ENCODE results near the gene UBE2E3.
"Not testable (repeated sequence)": the region's sequence is repeated elsewhere in the genome, so short reads cannot be mapped to it uniquely, and the experiment has no call there.

UBE2E3 gene

DNA sequence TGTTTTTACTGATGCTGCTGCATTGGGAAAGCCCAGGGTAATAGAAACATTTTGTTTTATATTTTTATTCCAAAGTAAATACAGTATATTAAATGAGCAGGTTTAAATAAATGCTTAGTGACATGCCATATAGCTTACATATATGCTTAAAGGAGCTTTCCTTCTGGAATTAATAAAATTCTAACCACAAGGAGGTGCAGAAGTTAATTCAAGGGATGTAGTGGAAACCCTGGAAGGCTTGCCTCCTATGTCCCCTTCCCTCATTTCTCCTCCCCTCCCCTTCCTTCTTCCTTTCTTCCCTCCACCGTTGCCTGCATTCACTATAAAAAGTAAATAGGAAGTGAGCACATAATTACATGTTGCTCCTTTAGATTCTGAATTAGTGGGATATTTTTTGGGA, 96.3 kb downstream of the UBE2E3 start:
- no peak for DNase-seq (ENCODE audit: low read depth)

DNA sequence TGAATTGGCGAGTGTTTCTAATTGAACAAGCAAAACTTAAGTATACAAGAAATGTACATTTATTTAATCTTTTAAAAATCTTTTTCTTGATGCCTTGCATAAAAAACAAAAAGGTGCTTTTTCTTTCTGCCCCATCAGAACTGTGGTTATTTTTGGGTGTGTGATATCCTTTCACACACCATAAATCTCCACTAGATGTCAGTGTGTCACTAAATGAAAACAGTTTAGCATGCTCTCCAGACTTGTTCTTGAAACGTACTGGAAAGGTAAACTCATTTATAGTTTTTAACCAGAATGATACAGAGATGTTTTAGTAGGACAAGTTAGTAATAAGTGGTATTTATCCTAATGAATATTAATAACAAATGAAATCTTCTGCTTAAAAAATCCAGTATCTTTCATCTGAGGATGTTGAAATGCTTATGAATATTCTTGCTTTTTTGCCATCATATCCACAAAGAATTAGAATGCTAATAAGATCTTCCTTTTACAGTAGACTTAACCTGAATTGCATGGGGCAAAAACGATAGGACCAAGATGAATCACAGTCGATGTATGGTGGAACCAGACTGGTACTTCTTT, 96.8 kb downstream of the UBE2E3 start:
- peak; percentile 26 for DNase-seq (ENCODE audit: low read depth)

DNA sequence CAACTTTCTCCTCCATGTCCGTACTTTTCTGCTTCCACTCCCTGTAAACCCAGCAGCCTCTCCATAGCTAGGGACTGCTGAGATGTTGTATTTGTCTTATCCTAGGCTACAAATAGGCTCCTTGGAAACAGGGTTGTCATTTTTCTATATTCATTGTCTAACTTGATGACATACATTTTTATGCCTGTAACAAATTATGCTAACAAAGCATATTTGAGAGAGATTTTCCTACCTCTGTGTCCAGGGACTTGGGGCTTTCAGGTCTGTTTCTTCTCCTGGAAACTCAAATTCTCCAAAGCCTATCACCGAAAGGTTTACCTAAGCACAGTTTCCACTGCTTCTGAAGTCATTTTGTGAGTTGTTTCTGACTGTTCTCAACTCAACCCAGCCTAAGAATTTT, 102.7 kb downstream of the UBE2E3 start:
- no peak for DNase-seq (ENCODE audit: low read depth)

DNA sequence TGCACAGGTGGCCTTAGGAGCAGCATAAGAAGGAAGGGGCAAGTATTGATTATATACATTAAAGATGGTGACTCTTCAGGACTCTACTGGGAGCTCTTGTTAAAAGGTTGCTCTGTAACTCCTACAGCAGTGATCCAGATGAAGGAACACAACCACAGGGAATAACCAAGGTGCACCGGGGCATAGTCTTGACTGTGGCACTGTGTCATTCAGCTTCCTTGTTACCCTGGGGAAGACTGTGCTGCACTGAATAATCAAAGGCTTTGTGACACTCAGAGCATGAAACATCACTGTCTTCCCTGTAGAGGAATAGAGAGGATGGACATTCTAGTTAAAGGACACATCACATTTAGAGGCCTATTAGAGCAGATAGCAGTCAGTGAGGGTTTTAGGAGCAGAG, 105.3 kb downstream of the UBE2E3 start:
- DNase-seq (ENCODE audit: low read depth), result no peak

DNA sequence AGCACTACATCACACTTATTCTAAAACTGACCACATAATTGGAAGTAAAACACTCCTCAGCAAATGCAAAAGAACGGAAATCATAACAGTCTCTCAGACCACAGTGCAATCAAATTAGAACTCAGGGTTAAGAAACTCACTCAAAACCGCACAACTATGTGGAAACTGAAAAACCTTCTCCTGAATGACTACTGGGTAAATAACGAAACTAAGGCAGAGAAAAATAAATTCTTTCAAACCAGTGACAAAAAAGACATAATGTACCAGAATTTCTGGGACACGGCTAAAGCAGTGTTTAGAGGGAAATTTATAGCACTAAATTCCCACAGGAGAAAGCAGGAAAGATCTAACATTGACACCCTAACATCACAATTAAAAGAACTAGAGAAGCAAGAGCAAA, 111.5 kb downstream of the UBE2E3 start:
- DNase-seq (ENCODE audit: low read depth), result not testable (repeated sequence)

DNA sequence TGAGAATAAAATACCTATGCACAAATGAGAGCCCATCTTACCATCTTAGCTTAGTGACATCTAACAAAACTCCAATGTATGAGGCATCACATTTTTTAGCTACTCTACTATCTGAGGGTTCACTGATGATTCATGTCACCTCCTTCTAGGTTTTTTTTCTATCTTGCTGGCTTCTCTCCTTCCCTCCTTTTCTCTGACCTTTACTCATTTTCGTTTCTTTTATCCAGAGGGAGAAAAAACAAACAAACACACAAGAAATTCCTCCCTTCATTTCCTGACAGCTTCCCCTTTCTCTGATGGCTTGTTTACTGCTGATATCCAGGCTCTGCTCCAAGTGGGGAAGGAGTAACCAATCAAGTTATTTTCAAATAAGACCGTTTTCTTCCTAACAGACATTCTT, 115.1 kb downstream of the UBE2E3 start:
- DNase-seq (ENCODE audit: low read depth), result no peak

DNA sequence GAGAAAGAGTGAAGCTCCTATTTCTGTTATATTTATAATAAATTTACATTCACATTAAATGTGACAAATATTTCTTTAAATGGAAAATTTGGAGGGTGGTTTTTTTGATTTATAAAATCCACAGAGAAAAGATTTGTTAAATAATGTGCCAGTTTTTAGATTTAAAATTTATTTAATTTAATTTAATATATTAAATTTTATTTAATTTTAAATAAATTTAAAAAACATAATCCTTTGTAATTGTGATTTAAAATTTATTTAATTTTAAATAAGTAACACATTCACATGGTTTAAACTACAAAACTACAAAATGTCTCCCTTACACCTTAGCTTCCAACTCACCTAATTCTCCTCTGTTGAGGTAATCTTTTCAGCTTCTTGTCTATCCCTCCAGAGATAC, 123.3 kb downstream of the UBE2E3 start:
- DNase-seq (ENCODE audit: low read depth), result no peak

DNA sequence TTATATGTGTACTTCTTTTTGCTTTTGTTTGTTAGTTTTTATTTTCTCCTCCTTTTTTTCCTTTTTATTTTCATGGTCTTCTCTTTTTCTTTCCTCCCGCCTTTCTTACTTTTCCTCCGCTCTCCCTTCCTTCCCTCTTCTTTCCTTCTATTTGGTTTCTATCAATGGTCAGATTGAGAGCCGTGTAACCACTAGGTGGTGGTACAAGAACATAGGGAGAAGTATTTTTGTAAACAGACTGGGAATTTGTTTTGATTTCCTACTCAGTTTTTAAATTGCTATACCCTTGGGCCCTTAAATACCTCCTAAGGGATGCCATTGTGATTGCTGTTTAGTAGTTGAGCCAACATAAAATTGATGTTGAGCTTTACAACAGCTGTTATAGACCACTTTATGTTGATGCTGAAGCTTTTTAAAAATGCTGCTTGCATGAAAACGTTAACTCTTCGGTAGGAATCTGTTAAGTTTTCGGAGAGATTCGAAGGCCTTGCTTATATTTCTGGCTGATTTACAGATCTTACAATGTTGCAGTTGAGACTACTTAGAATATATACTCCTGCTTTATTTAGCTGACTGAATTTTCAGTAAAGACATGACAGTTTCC, 124.2 kb downstream of the UBE2E3 start:
- DNase-seq (ENCODE audit: low read depth), result peak; percentile 44

DNA sequence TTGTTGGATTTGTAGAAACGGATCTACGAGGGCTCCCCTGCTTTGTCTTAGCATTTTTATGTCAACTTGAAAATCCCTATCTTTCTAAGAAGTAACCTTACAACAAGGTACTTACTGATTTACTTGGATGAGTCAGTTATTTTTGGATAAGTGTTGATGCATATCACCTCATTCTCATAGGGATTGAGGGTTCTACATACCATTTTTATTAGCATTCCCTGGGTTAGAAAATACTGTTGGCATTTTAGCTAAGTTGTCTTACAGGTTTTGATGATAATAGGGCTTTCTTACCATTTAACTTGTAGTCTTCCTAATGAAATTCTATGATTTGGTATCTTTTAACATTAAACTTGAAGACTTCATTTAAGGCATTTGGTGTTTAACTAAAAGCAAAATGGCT, 125.2 kb downstream of the UBE2E3 start:
- DNase-seq (ENCODE audit: low read depth), result no peak

DNA sequence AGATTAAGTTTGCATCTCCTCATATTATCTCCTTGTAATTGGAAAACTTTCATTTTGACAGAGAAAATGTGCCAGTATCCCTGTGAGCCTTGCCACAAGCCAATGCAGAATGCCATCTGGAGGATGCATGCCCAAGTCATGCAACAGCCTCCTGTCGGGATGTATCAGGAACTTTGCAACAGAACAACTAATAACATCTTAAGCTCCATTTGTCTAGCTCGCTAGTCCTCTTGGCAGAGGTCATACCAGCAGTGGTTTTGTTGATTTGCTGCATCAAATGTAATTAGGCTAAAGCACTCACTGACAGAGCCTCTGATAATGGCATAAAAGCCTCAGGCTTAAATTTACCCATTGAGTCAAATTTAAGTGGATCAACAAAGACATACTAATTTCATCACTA, 125.8 kb downstream of the UBE2E3 start:
- DNase-seq (ENCODE audit: low read depth), result no peak

DNA sequence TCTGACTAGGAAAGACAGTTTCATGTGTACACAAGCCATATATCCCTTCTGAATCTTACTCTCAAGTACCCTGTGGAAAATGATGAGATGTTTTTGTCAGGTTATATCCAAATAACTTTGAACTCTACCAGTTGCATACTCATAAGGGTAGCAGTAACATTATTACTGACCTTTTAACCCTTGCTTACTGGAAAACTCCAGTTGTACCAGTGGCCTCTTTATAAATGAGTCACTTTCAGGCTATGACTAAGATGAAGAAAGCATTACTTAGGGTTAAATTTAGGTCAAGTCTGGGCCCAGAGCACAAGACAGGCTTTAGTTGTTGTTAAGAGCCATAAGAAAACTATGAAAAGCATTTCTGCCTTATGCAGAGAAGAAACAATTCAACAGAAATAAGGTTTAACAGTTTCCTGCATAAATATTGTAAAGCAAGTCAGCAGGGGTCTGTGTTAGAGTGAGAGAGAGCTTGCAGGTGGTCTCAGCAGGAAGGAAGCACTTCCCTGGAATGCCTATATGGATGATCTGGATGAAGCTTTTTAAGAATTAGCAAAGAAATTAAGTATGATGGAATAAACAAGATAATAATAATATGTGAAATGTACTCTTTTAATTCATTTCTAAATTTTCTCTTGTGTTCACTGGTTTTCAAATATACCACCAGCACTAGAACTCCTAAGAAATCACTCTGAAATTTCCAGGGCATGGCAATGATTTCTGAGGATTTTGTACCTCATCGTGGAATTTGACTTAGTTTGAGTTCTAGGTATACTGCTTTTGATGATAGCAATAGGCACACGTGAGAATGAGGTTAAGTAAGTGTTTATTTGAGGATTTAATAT, 126.6 kb downstream of the UBE2E3 start:
- peak; percentile 59 for DNase-seq (ENCODE audit: low read depth)

DNA sequence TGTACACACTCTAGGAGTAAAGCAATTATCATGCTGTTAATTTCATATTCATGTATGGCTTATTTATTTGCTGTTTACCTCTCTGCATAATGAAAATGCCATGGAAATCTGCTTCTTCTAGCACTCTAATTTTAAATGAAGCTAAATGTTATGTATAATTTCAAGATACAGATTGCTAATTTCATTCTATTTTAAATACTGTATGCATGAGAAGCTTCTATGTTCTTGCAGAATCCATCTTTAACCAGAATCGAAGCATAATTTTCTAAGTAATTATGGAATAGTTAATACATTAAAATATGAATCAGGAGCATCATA, 127.2 kb downstream of the UBE2E3 start:
- no peak for DNase-seq (ENCODE audit: low read depth)

DNA sequence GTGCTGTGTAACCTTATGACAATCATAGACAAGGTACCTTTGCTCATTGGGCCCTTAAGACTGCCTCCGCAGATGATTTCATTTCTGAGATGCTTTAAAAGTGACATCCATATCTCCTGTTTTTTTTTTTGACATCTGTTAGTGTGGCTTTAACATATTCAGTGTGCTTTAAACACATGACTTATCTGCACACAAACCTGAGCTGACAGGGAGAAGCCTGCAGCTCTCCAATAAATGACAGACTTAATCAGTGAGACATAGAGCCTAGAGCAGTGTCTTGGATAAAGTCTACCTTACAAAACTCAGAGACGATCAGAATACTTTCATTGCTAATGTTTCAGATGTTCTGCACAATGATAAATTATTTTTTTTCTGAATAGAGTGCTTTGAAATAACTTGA, 130.7 kb downstream of the UBE2E3 start:
- DNase-seq (ENCODE audit: low read depth), result no peak

DNA sequence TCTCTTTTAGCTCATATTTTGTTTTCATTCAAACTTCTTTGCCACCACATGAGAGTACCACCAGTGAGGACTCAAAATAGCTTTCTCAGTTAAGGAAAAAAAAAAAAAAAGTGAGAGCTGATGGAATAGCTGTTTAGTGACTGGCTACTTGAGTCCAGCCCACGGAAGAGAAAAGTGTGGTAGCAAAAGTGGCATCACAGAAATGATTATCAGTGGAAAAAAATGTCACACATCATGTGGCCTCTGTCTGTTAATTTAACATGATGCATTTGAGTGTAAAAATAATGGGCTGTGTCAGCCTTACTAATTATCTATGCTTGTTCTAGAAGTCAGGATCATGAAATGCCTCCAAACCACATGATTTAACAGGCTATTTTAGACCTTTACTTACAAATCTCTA, 132.5 kb downstream of the UBE2E3 start:
- DNase-seq (ENCODE audit: low read depth), result no peak
